Loucy (cell line): ENCODE data around the gene NCOA1.
"Not testable (repeated sequence)": the region's sequence is repeated elsewhere in the genome, so short reads cannot be mapped to it uniquely, and the experiment has no call there.

ENCODE experiments used
- H2AFZ ChIP-seq: fragments of 200-600 bp; sonication (generic); 2 replicates; pipeline ENCODE4 v1.6.0; 2016; ENCODE audit warnings: antibody characterized with exemption, mild to moderate bottlenecking, low read length, moderate library complexity
- H3F3A ChIP-seq: fragments of 200-600 bp; 2 replicates; pipeline ENCODE4 v1.6.0; 2016; ENCODE audit warnings: antibody characterized with exemption, low read depth, mild to moderate bottlenecking
- H3K27me3 ChIP-seq: fragments of 200-600 bp; sonication (generic); 2 replicates; pipeline ENCODE4 v1.6.1; 2014; ENCODE audit warnings: low read length, mild to moderate bottlenecking; ENCODE audit not compliant: insufficient read depth, poor library complexity, severe bottlenecking
- H3K36me3 ChIP-seq: fragments of 200-600 bp; sonication (generic); 2 replicates; pipeline ENCODE4 v1.6.1; 2016; ENCODE audit warnings: low read length; ENCODE audit not compliant: insufficient read depth
- H3K4me1 ChIP-seq: fragments of 200-600 bp; sonication (generic); 2 replicates; pipeline ENCODE4 v1.5.1; 2014; ENCODE audit warnings: low read length, mild to moderate bottlenecking; ENCODE audit not compliant: insufficient read depth, poor library complexity, severe bottlenecking
- H3K4me2 ChIP-seq: fragments of 200-600 bp; sonication (generic); 2 replicates; pipeline ENCODE4 v1.6.0; 2014; ENCODE audit warnings: antibody characterized with exemption, low read length, low read depth, mild to moderate bottlenecking; ENCODE audit not compliant: poor library complexity, severe bottlenecking
- H3K4me3 ChIP-seq: fragments of 200-600 bp; sonication (generic); 2 replicates; pipeline ENCODE4 v1.5.1; 2014; ENCODE audit warnings: low read length, mild to moderate bottlenecking, mixed read lengths; ENCODE audit not compliant: poor library complexity, severe bottlenecking
- H3K79me2 ChIP-seq: fragments of 200-600 bp; sonication (generic); 2 replicates; pipeline ENCODE4 v1.6.1; 2014; ENCODE audit warnings: low read length; ENCODE audit not compliant: insufficient read depth
- H3K9ac ChIP-seq: fragments of 200-600 bp; sonication (generic); 2 replicates; pipeline ENCODE4 v1.6.0; 2014; ENCODE audit warnings: mild to moderate bottlenecking, low read depth, low read length, moderate library complexity; ENCODE audit not compliant: poor library complexity, severe bottlenecking
- H3K9me2 ChIP-seq: fragments of 200-600 bp; sonication (generic); replicated peaks from 2 replicates; pipeline ENCODE4 v1.6.1; 2016; ENCODE audit warnings: low read depth, low read length, mixed read lengths
- H3K9me3 ChIP-seq: fragments of 200-600 bp; sonication (generic); 2 replicates; pipeline ENCODE4 v1.6.1; 2014; ENCODE audit warnings: mild to moderate bottlenecking, antibody characterized with exemption, low read length, low read depth; ENCODE audit not compliant: insufficient read depth
- H4K20me1 ChIP-seq: fragments of 200-600 bp; sonication (generic); 2 replicates; pipeline ENCODE4 v1.6.0; 2014; ENCODE audit warnings: antibody characterized with exemption, low read length, mild to moderate bottlenecking; ENCODE audit not compliant: insufficient read depth, poor library complexity, severe bottlenecking
- CTCF ChIP-seq: fragments of 200-600 bp; sonication (generic); conservative IDR thresholded peaks from 2 replicates; pipeline ENCODE4 v1.5.1; 2014; ENCODE audit warnings: mild to moderate bottlenecking, antibody characterized with exemption, low read length
- EZH2phosphoT487 ChIP-seq: fragments of 200-600 bp; IDR thresholded peaks from 2 replicates; pipeline ENCODE4 v1.6.1; 2018; ENCODE audit warnings: antibody characterized with exemption, mild to moderate bottlenecking, moderate library complexity, borderline replicate concordance

Gene NCOA1

DNA sequence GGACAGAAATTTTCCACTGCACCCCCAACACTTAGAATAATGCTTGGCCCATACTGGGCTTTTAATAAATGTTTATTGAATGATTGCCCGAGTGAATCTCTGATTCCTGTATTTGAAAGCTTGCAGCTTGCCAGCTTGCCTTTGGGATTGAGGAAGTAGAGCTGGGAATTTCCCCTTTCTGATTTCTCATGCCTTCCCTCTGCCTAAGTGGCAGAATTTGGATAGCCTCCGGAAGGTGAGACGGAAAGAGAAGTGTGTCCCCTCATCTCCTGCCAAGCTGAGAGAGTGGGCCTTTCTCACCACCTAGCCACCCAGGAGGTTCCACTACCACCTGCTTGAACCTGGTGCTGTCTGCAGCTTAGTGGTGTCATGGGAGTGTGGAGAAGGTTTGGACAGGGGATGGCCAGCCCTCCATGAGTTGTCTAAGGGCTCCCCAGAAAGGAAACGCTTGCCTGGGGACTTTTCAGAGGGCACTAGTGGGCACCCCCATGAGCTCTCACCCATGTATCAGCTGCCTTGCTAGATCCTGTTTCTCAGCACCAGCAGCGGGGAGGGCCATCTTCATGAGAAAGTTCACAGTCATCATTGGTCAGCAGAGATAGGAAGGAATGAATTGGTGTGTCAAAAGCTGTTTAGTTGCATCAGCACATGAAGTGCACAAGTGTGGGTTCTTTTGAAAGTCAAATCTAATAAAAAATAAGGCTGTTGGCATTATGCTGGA, 8.6 kb upstream of the NCOA1 start:
- Histone ChIP-seq H3K9ac (no peak overlapping the region), H3K4me3 (no peak overlapping the region), H3K36me3 (no peaks in the 10 kb centered on the region), H3K9me2 (no peaks in the 10 kb centered on the region), H2AFZ (no peak overlapping the region; the same call in 1 of the 2 replicates), H3K27me3 (no peaks in the 10 kb centered on the region), H4K20me1 (no peaks in the 10 kb centered on the region), H3K4me1 (no peaks in the 10 kb centered on the region), H3F3A (no peaks in the 10 kb centered on the region), H3K4me2 (no peak overlapping the region), H3K79me2 (no peaks in the 10 kb centered on the region), H3K9me3 (no peaks in the 10 kb centered on the region)
- no peak for TF ChIP-seq EZH2phosphoT487
- no peak for TF ChIP-seq CTCF

DNA sequence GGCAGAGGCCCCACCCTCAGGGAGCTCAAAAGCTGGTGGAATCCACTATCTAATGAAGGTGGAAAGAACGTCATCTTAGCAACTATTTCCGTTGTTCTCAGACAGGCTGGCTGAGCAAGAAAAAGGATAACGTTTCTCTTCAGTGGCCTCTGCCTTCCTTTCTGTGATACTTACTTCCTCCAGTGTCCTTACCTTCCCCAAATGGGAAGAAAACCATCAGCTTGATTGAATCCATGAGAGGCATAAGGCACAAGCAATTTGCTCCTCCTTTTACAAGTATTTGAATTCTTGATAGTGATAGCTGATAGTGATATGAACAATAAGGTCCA, 8.1 kb upstream of the NCOA1 start:
- no peaks in the 10 kb centered on the region for H3K4me1 ChIP-seq
- H3K4me2 ChIP-seq: no peak overlapping the region
- TF ChIP-seq EZH2phosphoT487 (no peak), CTCF (no peak)
- H3K36me3 ChIP-seq: no peaks in the 10 kb centered on the region
- no peaks in the 10 kb centered on the region for H3K79me2 ChIP-seq
- H3K27me3 ChIP-seq: no peaks in the 10 kb centered on the region
- no peaks in the 10 kb centered on the region for H3F3A ChIP-seq
- no peak overlapping the region; the same call in 1 of the 2 replicates for H2AFZ ChIP-seq
- no peaks in the 10 kb centered on the region for H3K9me2 ChIP-seq
- no peak overlapping the region for H3K9ac ChIP-seq
- H3K9me3 ChIP-seq: no peaks in the 10 kb centered on the region
- H3K4me3 ChIP-seq: no peak overlapping the region
- H4K20me1 ChIP-seq: no peaks in the 10 kb centered on the region

DNA sequence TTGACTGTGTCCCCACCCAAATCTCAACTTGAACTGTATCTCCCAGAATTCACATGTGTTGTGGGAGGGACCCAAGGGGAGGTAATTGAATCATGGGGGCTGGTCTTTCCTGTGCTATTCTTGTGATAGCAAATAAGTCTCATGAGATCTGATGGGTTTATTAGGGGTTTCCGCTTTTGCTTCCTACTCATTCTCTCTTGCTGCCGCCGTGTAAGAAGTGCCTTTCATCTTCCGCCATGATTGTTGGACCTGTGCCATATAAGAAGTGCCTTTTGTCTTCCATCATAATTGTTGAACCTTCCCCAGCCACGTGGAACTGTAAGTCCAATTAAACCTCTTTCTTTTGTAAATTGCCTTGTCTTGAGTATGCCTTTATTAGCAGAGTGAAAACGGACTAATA, 6.4 kb upstream of the NCOA1 start:
- not testable (repeated sequence) for H3K36me3 ChIP-seq, H2AFZ ChIP-seq, H3K79me2 ChIP-seq, H3K4me2 ChIP-seq, H3F3A ChIP-seq, H4K20me1 ChIP-seq, H3K4me1 ChIP-seq, H3K27me3 ChIP-seq, H3K9me3 ChIP-seq, H3K4me3 ChIP-seq, H3K9ac ChIP-seq, H3K9me2 ChIP-seq

- Histone ChIP-seq H3K9me2 (no peaks in the 10 kb centered on the region), H2AFZ (no peak overlapping the region), H3K9ac (no peak overlapping the region)
Observed at GRCh38 chr2:24485197-24485596, 5.9 kb upstream of the NCOA1 start.

More at GRCh38 chr2:24485197-24485596, 5.9 kb upstream of the NCOA1 start:
- Histone ChIP-seq H3K4me1 (peaks cover 13% of the 10 kb centered on the region), H3K4me3 (no peak overlapping the region), H3K4me2 (no peak overlapping the region), H3K27me3 (no peaks in the 10 kb centered on the region), H3K79me2 (no peaks in the 10 kb centered on the region), H4K20me1 (no peaks in the 10 kb centered on the region), H3K36me3 (no peaks in the 10 kb centered on the region), H3K9me3 (no peaks in the 10 kb centered on the region), H3F3A (no peaks in the 10 kb centered on the region)
- TF ChIP-seq EZH2phosphoT487 (no peak), CTCF (no peak)
